ENCODE measurements around the gene RAMP2.
"Not testable (repeated sequence)": the region's sequence is repeated elsewhere in the genome, so short reads cannot be mapped to it uniquely, and the experiment has no call there.

RAMP2 gene

GRCh38 chr17:42760652-42761581 lies at the start of gene RAMP2:
Gene RAMP2 (plus strand): TSS chr17:42761227. CDS start chr17:42761262, 35 bp downstream.
- peak; percentile 48 for DNase-seq (ENCODE audit: low read depth)

GRCh38 chr17:42720996-42721583 lies 39.9 kb upstream of the RAMP2 start:
- peak; percentile 88 for DNase-seq (ENCODE audit: low read depth)

DNA sequence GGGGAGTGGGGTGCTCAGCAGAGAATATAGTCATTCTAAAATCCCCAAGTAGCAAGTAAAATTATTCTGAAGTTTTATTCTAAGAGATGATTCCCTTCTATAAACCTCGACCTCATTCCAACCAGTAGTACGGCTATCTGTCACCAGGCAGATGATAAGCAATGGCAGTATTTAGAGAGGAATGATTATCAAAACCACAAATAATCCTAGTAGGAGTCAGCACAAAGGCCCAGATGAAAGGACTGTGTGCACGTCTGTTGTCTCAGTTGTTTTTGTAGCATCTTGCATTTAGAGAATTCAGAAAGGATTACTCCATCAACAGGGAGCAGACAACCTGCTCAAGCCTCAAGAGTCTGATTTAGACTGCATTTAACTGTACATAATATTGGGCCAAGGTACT lies 37.4 kb upstream of the RAMP2 start:
- DNase-seq (ENCODE audit: low read depth): no peak

DNA sequence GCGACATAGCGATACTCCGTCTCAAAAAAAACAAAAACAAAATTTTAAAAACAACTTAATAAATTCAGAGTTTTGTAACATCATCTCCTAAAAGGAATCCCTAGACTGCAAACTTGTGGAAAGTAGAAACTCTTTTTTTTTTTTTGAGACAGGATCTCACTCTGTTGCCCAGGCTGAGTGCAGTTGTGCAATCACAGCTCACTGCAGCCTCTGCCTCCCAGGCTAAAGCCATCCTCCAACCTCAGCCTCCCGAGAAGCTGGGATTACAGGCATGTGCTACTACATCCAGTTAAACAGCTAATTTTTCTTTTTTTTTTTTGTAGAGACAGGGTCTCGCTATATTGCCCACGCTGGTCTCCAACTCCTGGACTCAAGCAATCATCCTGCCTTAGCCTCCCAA lies 35.9 kb upstream of the RAMP2 start:
- no peak for DNase-seq (ENCODE audit: low read depth)

GRCh38 chr17:42740699-42741098 lies 20.3 kb upstream of the RAMP2 start:
- no peak for DNase-seq (ENCODE audit: low read depth)

DNA sequence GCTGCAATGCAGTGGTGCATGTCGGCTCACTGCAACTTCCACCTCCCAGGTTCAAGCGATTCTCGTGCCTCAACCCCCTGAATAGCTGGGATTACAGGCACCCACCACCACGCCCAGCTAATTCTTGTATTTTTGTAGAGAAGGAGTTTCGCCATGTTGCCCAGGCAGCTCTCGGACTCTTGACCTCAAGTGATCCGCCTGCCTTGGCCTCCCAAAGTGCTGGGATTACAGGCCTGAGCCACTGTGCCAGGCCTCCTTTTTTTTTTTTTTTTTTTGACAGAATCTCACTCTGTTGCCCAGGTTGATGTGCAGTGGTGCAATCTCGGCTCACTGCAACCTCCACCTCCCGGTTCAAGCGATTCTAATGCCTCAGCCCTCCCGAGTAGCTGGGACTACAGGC lies 18.1 kb upstream of the RAMP2 start:
- not testable (repeated sequence) for DNase-seq (ENCODE audit: low read depth)

GRCh38 chr17:42743595-42744282 lies 17.3 kb upstream of the RAMP2 start:
- DNase-seq (ENCODE audit: low read depth): no peak

- DNase-seq (ENCODE audit: low read depth): peak; percentile 85
These were observed 16.7 kb upstream of the RAMP2 start for GRCh38 chr17:42744283-42744805.

DNA sequence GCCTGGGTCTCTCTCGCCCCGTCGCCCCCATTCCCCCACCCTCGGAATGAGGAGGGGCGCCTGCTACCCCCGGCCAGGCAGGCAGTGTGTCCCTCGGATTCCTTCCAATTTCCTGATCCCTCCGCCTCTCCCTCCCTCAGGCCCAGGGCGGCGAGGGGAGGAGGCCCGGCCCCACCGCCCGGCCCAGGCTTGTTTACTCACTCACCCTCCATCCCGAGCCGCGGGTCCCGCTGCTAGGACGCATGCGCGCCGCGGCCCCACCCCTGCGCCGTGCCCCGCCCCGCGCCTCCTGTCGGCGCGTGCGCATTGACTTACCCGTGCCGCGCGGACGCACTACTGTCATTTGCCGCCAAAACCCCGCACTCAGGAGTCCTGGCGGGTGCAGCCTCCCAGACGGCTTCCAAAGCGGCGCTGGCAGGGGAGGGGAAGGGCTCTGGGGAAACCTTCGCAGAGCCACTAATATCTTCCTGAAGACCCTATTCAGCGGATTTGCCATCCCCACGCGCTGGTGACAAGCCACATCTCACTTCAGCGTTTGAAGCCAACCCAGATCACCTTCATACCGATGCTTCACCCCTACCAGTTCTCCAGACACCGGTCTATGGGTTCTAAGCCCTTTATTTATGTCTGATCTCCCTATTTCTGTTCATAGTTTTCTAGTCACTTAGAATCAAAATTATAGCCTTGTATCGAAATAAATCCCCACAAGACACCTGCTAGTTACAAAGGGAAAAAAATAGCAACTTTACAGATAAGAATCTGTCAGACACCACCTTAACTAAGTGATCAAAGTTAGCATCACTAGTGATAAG lies 16.0 kb upstream of the RAMP2 start, which contains the start of gene EZH1:
EZH1 (minus strand) TSS at position 235 of the 812 bp plus-strand sequence. CDS start 16,099 bp downstream, outside the sequence.
- peak; percentile 96 for DNase-seq (ENCODE audit: low read depth)

DNA sequence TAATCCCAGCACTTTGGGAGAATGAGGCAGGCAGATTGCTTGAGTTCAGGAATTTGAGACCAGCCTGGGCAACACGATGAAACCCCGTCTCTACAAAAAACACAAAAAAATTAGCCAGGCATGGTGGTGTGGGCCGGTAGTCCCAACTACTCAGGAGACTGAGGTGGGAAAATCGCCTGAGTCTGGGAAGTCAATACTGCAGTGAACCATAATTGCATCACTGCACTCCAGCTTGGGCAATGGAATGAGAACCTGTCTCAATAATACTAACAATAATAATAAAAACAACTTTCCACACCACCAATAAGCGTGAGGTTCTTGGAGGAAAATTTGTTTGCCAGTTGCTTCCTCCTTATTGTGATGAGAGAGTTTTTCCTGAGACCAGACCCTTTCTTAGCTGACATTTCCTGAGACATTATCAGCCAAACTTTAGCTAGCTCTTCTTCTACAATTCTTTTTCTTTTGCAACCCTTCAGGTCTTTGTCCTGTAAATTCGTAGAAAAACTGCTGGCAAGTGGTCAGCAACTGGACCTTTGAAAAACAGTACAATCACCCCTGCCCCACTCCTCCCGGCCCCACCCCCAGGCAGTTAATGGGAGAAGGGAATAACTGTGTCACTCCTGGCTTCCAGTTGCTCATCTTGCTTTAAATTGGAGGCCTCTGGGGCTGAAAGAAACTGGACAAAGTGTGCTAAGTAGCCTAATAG lies 12.7 kb upstream of the RAMP2 start:
- DNase-seq (ENCODE audit: low read depth): no peak

DNA sequence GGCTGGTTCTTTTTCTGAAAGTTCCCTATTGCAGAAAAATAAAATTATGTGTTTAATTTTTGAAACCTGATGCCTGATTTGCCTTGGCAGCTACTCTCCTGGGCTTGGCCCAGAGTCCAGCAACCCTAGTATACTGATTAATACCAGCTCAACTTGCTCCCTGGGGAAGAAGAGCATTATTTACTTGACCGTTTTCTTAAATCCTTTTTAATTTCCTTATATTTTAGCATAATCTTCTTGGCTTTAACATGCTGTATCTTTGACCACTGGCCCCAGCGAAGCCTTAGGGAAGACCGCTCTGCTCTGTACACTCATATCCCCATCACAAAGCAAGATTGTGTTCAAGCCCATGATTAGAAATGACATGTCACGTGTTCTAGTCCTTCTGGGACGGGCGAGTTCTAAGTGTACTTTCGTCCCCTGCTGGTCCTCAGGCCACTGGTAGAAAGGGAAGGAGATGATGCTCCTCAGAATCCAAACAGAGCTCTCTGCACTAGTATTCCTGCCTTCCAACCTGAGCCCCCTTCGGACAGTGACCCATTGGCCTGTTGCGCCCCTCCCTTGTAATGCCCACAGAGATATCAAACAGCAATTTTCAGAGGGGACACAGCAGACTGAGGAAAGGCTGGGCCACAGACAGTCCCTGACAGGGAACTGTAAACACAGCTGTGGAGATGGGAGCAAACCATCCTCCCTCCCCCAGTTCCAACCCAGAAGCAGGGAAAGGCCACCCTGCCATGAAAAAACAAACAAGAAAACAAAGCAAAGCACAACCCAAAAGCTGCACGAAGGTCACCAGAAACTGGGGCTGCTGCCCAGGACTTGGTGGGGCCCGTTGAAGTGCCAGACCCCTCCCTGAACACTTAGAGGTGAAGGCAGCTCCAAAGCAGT lies 11.9 kb upstream of the RAMP2 start:
- no peak for DNase-seq (ENCODE audit: low read depth)

- DNase-seq (ENCODE audit: low read depth): no peak
These were observed 10.2 kb upstream of the RAMP2 start for GRCh38 chr17:42750739-42751344.

- DNase-seq (ENCODE audit: low read depth): no peak
These were observed 9.4 kb upstream of the RAMP2 start for GRCh38 chr17:42751628-42752027.

DNA sequence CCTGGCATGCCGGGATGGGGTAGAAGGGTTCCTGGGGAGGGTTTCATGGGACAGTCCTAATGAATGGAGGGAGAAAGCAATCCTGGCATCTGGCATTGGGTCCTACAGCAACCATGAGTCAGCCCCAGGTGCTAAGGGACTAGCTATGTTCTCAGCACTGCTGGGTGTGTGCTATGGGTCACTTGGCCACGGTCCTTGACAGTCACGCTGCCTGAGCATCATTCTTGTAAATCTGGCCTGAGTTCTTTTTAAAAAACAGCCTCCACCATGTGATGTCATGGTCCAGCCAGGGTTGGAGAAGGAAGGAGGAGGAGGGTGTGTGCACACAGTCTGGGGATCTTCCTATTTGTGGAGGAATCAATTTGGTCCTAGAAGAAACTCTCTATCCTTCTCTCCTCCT lies 6.2 kb upstream of the RAMP2 start:
- DNase-seq (ENCODE audit: low read depth): peak; percentile 23

DNA sequence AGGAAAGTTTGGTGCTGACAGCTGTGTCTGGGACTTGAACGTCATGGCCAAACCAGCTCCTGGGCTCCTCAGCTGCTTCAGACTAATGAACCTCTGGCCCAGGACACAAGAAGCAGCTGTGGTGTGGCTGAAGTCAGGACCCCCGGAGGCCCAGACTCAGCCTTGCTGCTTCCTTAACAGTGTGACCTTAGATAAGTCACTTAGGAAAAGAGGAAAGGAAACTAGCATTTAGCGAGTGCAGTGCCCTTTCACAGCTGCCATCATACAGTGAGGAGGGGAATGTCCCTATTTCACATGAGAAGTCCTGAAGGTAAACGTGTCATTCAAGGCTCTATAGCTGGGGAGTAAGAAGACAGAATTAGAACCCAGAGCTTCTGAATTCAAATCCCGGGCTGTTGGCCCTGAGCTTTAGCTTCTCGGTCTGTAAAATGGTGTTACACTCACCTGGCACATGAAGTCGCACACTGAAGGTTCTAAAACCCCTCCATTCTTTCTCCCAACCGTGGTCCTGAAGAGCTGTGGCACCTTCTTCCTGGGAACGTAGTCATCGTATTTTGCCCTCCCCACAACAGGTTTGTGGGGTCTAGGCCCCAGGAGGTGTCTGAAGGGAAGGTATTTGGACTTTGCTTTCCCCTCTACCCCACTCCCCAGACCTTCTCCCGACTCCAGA lies 910 bp upstream of the RAMP2 start:
- no peak for DNase-seq (ENCODE audit: low read depth)

DNA sequence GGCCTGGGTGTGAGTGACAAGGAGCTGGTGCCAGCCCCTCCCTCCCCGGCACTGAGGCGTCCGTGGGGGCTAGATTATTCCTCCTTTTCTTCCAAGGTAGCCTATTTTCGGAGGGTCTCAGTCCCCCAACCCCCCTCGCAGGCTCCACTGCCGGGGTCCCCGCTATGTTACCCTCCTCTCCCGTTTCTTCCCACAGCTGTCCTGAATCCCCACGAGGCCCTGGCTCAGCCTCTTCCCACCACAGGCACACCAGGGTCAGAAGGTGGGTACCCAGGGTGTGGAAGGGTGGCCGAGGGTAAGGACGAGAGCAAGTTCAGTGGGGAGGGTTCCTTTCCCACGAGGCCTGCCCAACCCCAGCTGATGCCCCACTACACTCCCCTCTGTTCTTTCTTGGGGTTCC lies 611 bp downstream of the RAMP2 start:
- no peak for DNase-seq (ENCODE audit: low read depth)

DNA sequence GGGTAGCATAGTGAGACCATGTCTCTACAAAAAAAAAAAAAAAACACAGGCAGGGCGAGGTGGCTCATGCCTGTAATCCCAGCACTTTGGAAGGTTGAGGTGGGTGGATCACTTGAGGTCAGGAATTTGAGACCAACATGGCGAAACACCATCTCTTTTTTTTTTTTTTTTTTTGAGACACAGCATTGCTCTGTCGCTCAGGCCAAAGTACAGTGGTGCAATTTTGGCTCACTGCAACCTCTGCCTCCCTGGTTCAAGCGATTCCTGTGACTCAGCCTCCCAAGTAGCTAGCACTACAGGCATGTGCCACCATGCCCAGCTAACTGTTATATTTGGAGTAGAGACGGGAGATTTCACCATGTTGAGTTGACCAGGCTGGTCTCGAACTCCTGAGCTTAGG lies 5.1 kb downstream of the RAMP2 start:
- DNase-seq (ENCODE audit: low read depth): no peak

DNA sequence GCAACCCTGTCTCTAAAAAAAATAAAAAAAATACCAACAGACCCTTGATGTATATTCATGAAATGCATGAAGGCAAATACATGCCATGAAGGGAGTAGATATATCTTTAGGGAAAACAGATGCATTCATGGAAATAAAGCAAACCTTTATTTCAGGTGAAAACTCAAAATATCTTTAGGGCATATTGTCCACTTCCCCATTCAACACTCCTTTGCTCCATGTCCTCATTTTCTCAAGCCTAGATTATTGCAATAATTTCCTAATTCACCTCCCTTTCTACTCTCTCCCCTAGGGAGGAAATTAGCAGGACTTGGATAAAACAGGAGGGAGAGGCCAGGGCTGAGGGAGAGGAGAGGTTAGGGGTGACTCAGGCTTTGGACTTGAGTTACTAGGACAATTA lies 6.5 kb downstream of the RAMP2 start:
- no peak for DNase-seq (ENCODE audit: low read depth)

DNA sequence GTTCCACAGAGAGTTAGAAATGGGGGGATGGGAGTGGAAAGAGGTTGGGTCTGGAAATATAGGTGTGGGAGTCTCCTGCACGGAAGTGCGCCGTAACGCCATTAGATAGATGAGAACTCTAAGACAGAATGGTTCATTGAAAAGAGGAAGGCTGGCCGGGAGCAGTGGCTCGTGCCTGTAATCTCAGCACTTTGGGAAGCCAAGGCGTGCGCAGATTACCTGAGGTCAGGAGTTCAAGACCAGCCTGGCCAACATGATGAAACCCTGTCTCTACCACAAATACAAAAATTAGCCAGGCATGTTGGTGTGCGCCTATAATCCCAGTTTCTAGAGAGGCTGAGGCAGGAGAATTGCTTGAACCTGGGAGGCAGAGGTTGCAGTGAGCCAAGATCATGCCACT lies 7.0 kb downstream of the RAMP2 start:
- not testable (repeated sequence) for DNase-seq (ENCODE audit: low read depth)
